PC-9 (cell line): ENCODE measurements around the gene TMEM233.

ENCODE experiments used
- CTCF ChIP-seq: fragments of 200-600 bp; sonication (generic); conservative IDR thresholded peaks from 2 replicates; pipeline ENCODE4 v1.6.1; 2017; ENCODE audit warnings: mixed run types, antibody characterized with exemption, mild to moderate bottlenecking, moderate library complexity
- EZH2 ChIP-seq: fragments of 200-600 bp; sonication (generic); IDR thresholded peaks from 2 replicates; pipeline ENCODE4 v1.8.0; 2017; ENCODE audit warnings: antibody characterized with exemption, low read depth

GRCh38 chr12:119631930-119632678 is 38.5 kb downstream of the TMEM233 start:
- TF ChIP-seq EZH2 (no peak), CTCF (no peak)
